GM18519 (cell line): ENCODE results near the gene PLA2G2C.

ENCODE experiments used
- ATAC-seq: cut with Tn5 transposase; IDR thresholded peaks from one replicate; pipeline ENCODE4 v1.9.1; 2021; ENCODE audit warnings: mild to moderate bottlenecking, moderate library complexity; ENCODE audit not compliant: unreplicated experiment, low FRiP score

PLA2G2C gene

DNA sequence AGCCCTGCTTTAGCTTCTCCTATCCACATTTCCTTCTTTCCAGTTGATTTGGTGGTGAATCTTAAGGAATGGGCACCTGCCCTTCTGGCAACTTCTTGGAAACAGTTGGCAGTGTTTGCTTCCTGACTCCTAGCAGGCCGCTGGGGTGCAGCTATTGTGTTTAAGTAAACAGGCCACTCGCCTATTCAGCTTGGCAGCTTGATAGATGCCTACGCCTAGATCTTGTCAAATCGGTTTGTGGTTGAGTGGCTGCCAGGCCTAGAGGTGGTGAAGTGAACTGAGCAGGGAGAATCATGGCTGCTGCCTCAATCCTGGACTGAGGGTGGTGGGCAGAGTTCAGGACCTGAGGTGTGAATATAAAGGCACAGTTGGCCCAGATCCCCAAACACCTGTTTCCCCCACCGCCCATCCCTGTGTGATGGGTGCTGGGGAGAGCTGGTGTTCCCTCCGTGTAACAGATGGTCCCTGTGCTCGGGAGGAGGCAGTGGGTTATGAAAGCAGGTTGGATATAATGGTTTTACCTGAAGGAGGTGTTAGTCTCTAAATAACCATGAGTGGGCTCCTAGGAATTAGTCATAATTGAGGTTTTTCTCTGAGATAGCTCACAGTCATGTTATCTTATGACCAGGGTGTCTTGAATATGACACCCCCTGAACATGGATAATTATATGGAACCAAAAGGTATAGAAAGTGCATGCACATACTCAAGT is 940 bp upstream of the PLA2G2C start:
- ATAC-seq = no peak

- no peak for ATAC-seq
Measured at GRCh38 chr1:20184997-20185833, 1.1 kb downstream of the PLA2G2C start.

GRCh38 chr1:20184481-20184900 is 1.8 kb downstream of the PLA2G2C start:
- no peak for ATAC-seq

DNA sequence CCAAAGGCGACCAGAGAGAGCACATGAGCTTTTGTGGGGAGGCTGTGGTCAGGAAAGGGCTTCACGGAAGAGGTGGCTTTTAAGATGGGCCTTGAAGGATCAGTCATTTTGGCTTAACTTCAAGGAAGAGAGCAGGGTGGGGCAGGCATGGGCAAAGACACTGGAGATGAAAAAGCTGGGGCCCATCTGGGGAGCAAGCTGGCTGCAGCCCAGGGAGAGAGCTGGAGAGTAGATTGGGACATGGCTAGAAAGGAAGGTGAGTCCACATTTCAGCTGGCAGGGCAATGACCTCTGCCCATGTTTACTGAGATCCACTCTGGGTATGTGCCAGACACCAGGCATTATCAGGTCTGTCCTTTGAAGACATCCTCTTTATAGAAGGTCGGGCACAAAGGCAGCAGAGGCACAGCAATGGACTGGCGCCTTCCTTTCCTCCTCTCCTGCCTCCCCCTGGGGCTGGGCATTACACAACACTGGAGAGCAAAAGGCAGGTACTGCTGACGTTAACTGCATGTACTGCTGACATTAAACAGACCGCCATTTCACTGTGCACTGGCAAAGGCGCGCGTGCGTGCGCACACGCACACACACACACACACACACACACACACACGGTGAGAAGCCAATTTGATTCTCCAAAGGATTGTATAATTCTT is 2.6 kb downstream of the PLA2G2C start:
- ATAC-seq = no peak

- ATAC-seq = no peak
Measured at GRCh38 chr1:20183035-20183434, 3.3 kb downstream of the PLA2G2C start.

DNA sequence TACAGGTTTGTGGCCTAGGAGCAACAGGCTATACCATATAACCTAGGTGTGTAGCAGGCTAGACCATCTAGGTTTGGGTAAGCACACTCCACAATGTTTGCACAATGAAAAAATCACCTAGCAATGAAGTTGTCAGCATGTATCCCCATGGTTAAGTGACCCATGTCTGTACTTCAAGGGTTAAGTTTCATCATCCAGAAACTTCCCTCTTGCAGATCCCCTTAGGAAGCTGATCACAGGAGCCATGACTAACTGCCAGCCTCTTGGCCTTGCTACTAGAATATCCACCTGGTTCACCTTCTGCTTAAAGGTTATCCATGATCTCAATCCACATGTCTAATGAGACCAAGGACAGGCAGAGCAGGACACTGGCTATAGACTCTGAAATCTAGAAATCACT is 3.9 kb downstream of the PLA2G2C start:
- no peak for ATAC-seq

GRCh38 chr1:20180844-20181207 is 5.5 kb downstream of the PLA2G2C start:
- no peak for ATAC-seq

- ATAC-seq = no peak
Measured at GRCh38 chr1:20180129-20180843, 6.0 kb downstream of the PLA2G2C start.

DNA sequence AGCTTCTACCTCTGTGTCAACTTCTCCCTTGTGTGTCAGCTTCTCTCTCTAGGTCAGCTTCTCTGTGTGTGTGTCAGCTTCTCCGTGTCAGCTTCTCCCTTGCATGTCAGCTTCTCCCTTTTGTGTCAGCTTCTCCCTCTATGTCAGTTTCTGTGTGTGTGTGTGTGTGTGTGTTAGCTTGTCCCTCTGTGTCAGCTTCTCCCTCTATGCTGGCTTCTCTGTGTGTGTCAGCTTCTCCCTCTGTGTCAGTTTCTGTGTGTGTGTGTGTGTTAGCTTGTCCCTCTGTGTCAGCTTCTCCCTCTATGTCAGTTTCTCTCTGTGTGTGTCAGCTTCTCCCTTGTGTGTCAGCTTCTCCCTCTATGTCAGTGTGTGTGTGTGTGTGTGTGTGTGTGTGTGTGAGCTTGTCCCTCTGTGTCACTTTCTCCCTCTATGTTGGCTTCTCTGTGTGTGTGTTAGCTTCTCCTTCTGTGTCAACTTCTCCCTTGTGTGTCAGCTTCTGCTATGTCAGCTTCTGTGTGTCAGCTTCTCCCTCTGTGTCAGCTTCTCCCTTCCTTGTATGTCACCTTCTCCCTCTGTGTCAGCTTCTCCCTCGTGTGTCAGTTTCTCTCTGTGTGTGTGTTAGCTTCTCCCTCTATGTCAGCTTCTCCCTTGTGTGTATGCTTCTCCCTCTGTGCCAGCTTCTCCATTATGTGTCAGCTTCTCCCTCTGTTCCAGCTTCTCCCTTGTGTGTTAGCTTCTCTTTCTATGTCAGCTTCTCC is 6.8 kb downstream of the PLA2G2C start:
- no peak for ATAC-seq

- no peak for ATAC-seq
Measured at GRCh38 chr1:20178634-20179370, 7.5 kb downstream of the PLA2G2C start.

GRCh38 chr1:20174937-20175666 is 11.2 kb downstream of the PLA2G2C start:
- no peak for ATAC-seq

- no peak for ATAC-seq
Measured at GRCh38 chr1:20172033-20172590, 14.2 kb downstream of the PLA2G2C start.

- no peak for ATAC-seq
Measured at GRCh38 chr1:20169932-20170331, 16.4 kb downstream of the PLA2G2C start.

GRCh38 chr1:20168564-20169491 is 17.5 kb downstream of the PLA2G2C start:
- no peak for ATAC-seq

DNA sequence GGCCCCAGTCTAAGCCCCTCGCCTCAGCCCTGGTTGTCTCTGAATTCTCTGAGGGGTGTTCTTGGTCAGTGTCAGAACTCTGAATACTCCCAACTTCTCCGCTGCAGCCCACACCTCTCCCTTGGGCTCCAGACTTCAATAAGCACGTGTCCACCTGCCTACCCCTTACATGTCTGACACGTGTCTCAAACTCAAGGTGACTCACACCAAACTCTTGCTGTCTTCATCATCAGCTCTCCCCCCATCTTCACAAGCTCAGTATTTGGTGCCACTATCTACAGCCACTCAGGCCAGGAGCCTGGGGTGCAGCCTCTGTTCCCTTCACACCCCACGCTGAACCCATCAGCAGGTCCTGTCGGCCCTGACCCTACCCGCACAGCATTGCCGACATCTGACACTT is 19.2 kb downstream of the PLA2G2C start:
- no peak for ATAC-seq

GRCh38 chr1:20166051-20166450 is 20.3 kb downstream of the PLA2G2C start:
- no peak for ATAC-seq

GRCh38 chr1:20165522-20165951 is 20.8 kb downstream of the PLA2G2C start:
- ATAC-seq = no peak
